Measurements from ENCODE around the gene KIF21B. TPM values are rescaled to one million over a fixed set of nuclear protein-coding genes. Genes with fewer than 3 reads are reported as not detected.

The KIF21B gene
- total and polyA plus RNA-seq, 2 of the 8 experiments (the other 6 are each of a cell fraction or from before 2014, with no cell fraction given) = 10.8 to 26.5 TPM

DNA sequence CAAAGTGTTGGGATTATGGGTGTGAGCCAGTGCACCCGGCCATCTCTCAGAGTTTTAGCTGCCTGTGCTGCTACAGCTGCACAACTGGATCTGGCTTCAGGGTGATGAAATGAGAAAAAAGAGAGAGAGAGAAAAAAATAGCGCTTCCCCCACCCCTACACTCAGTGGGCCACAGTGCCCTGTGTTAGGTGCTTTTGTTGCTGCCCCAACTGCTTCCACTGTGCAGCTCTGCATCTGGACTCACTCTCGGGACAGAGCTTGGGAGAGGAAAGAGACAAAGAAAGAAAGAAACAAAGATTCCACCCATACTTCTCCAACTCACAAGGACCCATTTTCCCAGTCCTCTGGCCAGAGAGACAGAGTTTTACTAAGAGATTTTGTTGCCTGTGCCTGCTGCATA, 78.4 kb downstream of the KIF21B start:
- CTCF ChIA-PET (ENCODE audit: partially characterized antibody) = interaction anchor here (0.9 to 2.7 kb wide), 3 partner anchors 26 to 45 kb away, joined by 3 to 8 read pairs (median 4); no protein-coding TSS in a partner anchor
- POLR2A ChIA-PET (ENCODE audit: partially characterized antibody) = interaction anchor here (0.6 kb wide), 1 partner anchor 41 kb away, joined by 3 read pairs; no protein-coding TSS in a partner anchor
- no peak for DNase-seq (ENCODE audit: low read depth in 1 of 2, low spot score in 2 of 2)

More for the DNA sequence above, 78.4 kb downstream of the KIF21B start:
- no peak overlapping the region for H3K4me2 ChIP-seq (ENCODE audit: insufficient read depth in 1 of 2, low read depth in 2 of 2, low read length in 2 of 2)
- no peaks in the 10 kb centered on the region for H3K23me2 ChIP-seq (ENCODE audit: low read depth, low read length)
- TF ChIP-seq SP4 (IDR thresholded peaks at IDR 0.05; ENCODE audit: low read length) (no peak), HDAC6 (IDR thresholded peaks at IDR 0.05; ENCODE audit: low read depth, low read length) (no peak), PHF8 (conservative IDR thresholded peaks at IDR 0.05; ENCODE audit: low read depth, low read length) (no peak), TCF12 (IDR thresholded peaks at IDR 0.05; ENCODE audit: low read depth, low read length) (no peak)
- H3K79me1 ChIP-seq (ENCODE audit: low read depth, low read length) = no peaks in the 10 kb centered on the region
- H4K8ac ChIP-seq (ENCODE audit: extremely low read depth, insufficient read depth, low read length) = no peak overlapping the region
- no peaks in the 10 kb centered on the region for H3K79me2 ChIP-seq (ENCODE audit: control insufficient read depth in 1 of 2, insufficient read depth in 2 of 2, low read length in 2 of 2)
- no peak overlapping the region for H2BK15ac ChIP-seq (ENCODE audit: low read length)
- H2AFZ ChIP-seq (ENCODE audit: low read length) = no peak overlapping the region
- H3K27ac ChIP-seq (ENCODE audit: low read depth, low read length) = no peak overlapping the region
- H3K56ac ChIP-seq (replicated peaks; ENCODE audit: insufficient read length, low read depth, low read length) = no peak overlapping the region
- H3K4ac ChIP-seq (replicated peaks; ENCODE audit: insufficient read length, low read depth, low read length) = no peak overlapping the region
- H4K5ac ChIP-seq (ENCODE audit: insufficient read length, low read depth, low read length) = no peak overlapping the region
- H2BK120ac ChIP-seq (replicated peaks; ENCODE audit: low read depth, low read length) = no peak overlapping the region
- H2AK5ac ChIP-seq (ENCODE audit: low read depth, low read length) = no peak overlapping the region
- no peak overlapping the region for H2BK12ac ChIP-seq (ENCODE audit: low read depth, low read length)
- H3K14ac ChIP-seq (ENCODE audit: insufficient read length) = no peak overlapping the region
- H3K9me3 ChIP-seq (ENCODE audit: insufficient read depth in 2 of 2, low read depth in 1 of 2, low read length in 1 of 2) = peaks cover 4 to 6% of the 10 kb centered on the region in 2 experiments; a peak in 2 of 4 replicates
- H3K36me3 ChIP-seq (ENCODE audit: control insufficient read depth in 2 of 4, insufficient read depth in 4 of 4, low read length in 3 of 4) = no peaks in the 10 kb centered on the region
- H3K23ac ChIP-seq (ENCODE audit: insufficient read length) = no peak overlapping the region
- H3K27me3 ChIP-seq (replicated peaks in 1 of 4; ENCODE audit: control insufficient read depth in 3 of 4, extremely low read depth in 1 of 4, insufficient read depth in 3 of 4, low read length in 3 of 4) = no peaks in the 10 kb centered on the region
- no peak overlapping the region for H2BK20ac ChIP-seq (ENCODE audit: low read length)
- no peaks in the 10 kb centered on the region for H3K4me1 ChIP-seq (replicated peaks in 1 of 4; ENCODE audit: control insufficient read depth in 3 of 4, insufficient read depth in 4 of 4, low read length in 3 of 4)
- no peak overlapping the region for H3K4me3 ChIP-seq (ENCODE audit: extremely low read depth in 1 of 4, insufficient read depth in 2 of 4, low read depth in 3 of 4, low read length in 4 of 4)
- H2BK5ac ChIP-seq (ENCODE audit: low read depth, low read length) = no peak overlapping the region
- H4K20me1 ChIP-seq (replicated peaks in 1 of 2; ENCODE audit: control insufficient read depth in 1 of 2, insufficient read depth in 2 of 2, low read length in 2 of 2) = no peaks in the 10 kb centered on the region
- no peak overlapping the region for H3K9ac ChIP-seq (replicated peaks in 1 of 4; ENCODE audit: extremely low read depth in 1 of 4, low read depth in 3 of 4, low read length in 3 of 4)
- no peak for FAIRE-seq
- no peak overlapping the region for H3K18ac ChIP-seq (ENCODE audit: extremely low read depth, low read length)
- 85% methylated on average over 3 of the region's 3 CpGs; no CpG with 5 or more reads in 1 of the 2 experiments for WGBS, 2 experiments (ENCODE audit: extremely low coverage in 1 of 2, insufficient coverage in 1 of 2, insufficient read length in 1 of 2, insufficient replicate concordance in 2 of 2, low coverage in 1 of 2, low lambda C conversion rate in 2 of 2, missing lambda C conversion rate in 1 of 2)
- no peak overlapping the region for H4K91ac ChIP-seq (replicated peaks; ENCODE audit: insufficient read length, low read length)
